Right renal pelvis (tissue), 4 donors: Measurements from ENCODE around the gene PLA2G4E. TPM values are rescaled to one million over a fixed set of nuclear protein-coding genes. Genes with fewer than 3 reads are reported as not detected.
A peak's percentile ranks its signal among the peaks of the same experiment; 100 is the strongest.

Experiments used
- DNase-seq, 4 donors: peaks; one replicate each; pipeline ENCODE4 v3.0.0-alpha.2; 2013; ENCODE audit warnings: low read depth in 4 of 4, low spot score in 3 of 4, missing footprints in 1 of 4
- polyA plus RNA-seq, 4 donors: library from polyadenylated mRNA; unstranded; fragments of 120-200 nt; gene quantifications; one replicate each; pipeline ENCODE4 v1.2.1, GENCODE V29; 2013; ENCODE audit not compliant: insufficient read length in 4 of 4

The PLA2G4E gene
- polyA plus RNA-seq, 4 donors, result 0.03 to 0.04 TPM; not detected in 2

- DNase-seq, result no peak
These were observed 27.2 kb downstream of the PLA2G4E start for GRCh38 chr15:41993472-41994170.

GRCh38 chr15:41992803-41993190 is 28.0 kb downstream of the PLA2G4E start:
- DNase-seq, result no peak

GRCh38 chr15:41992151-41992802 is 28.6 kb downstream of the PLA2G4E start:
- no peak for DNase-seq

- DNase-seq, result no peak
These were observed 30.2 kb downstream of the PLA2G4E start for GRCh38 chr15:41990691-41991090.

GRCh38 chr15:41990243-41990605 is 30.6 kb downstream of the PLA2G4E start:
- DNase-seq, result no peak

- DNase-seq, result peak in 1 of 4 donors; percentile 58
These were observed 31.1 kb downstream of the PLA2G4E start for GRCh38 chr15:41989573-41990242.

GRCh38 chr15:41988896-41989572 is 31.8 kb downstream of the PLA2G4E start:
- no peak for DNase-seq

- DNase-seq, result no peak
These were observed 32.9 kb downstream of the PLA2G4E start for GRCh38 chr15:41987925-41988275.

- no peak for DNase-seq
These were observed 33.5 kb downstream of the PLA2G4E start for GRCh38 chr15:41987246-41987924.

- DNase-seq, result no peak
These were observed 35.3 kb downstream of the PLA2G4E start for GRCh38 chr15:41985236-41986160.

GRCh38 chr15:41984622-41985021 is 36.2 kb downstream of the PLA2G4E start:
- no peak for DNase-seq

GRCh38 chr15:41983621-41984571 is 36.9 kb downstream of the PLA2G4E start:
- no peak for DNase-seq

- no peak for DNase-seq
These were observed 37.6 kb downstream of the PLA2G4E start for GRCh38 chr15:41983221-41983620.

GRCh38 chr15:41982133-41982930 is 38.5 kb downstream of the PLA2G4E start:
- no peak for DNase-seq

- no peak for DNase-seq
These were observed 39.3 kb downstream of the PLA2G4E start for GRCh38 chr15:41981371-41982132.

GRCh38 chr15:41980654-41981323 is 40.1 kb downstream of the PLA2G4E start:
- no peak for DNase-seq
